Lower leg skin (tissue), 3 donors: Measurements from ENCODE around the gene EMC10.

Experiments
- CTCF ChIP-seq, 3 donors: fragments of 450-650 bp; IDR thresholded peaks; one replicate each; pipeline ENCODE4 v1.5.1; 2016; ENCODE audit warnings: antibody characterized with exemption in 3 of 3, mild to moderate bottlenecking in 3 of 3, moderate library complexity in 2 of 3
- POLR2A ChIP-seq, 2 donors: fragments of 450-650 bp; IDR thresholded peaks; one replicate each; pipeline ENCODE4 v1.6.1; 2016 to 2017; ENCODE audit warnings: antibody characterized with exemption in 2 of 2, mild to moderate bottlenecking in 1 of 2, moderate library complexity in 1 of 2

DNA sequence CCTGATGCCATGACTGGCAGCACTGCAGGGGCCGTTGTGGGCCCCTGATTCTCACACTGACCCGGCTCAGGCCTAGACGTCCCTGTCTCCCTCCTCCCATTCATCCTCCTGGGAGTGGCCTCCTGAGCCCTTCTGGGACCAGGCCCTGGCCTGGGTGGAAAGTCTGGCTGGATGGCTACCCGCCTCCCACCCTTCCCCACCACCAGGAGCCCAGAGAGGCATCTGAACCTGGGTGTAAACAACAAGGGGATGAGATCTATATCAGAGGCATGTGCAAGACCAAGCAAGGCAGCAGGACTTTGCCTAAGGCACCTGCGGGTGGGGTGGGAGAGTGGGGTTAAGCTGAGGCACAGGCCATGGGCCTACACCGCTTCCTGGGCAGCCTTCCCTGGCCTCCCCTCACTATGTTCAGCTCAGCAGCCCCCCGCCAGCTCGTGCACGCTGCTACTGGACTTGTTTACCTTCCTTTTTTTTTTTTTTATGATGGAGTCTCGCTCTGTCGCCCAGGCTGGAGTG lies 59.4 kb downstream of the EMC10 start:
- TF ChIP-seq CTCF (IDR thresholded peaks at IDR 0.05) (no peak), POLR2A (IDR thresholded peaks at IDR 0.05) (no peak)
